HG03045 (cell line): Measurements from ENCODE around the gene TNFRSF17.
"Not testable (repeated sequence)": the region's sequence is repeated elsewhere in the genome, so short reads cannot be mapped to it uniquely, and the experiment has no call there.

Experiments
- ATAC-seq: cut with Tn5 transposase; IDR thresholded peaks from one replicate; pipeline ENCODE4 v1.9.1; 2021; ENCODE audit warnings: mild to moderate bottlenecking, moderate library complexity; ENCODE audit not compliant: unreplicated experiment

TNFRSF17 gene

DNA sequence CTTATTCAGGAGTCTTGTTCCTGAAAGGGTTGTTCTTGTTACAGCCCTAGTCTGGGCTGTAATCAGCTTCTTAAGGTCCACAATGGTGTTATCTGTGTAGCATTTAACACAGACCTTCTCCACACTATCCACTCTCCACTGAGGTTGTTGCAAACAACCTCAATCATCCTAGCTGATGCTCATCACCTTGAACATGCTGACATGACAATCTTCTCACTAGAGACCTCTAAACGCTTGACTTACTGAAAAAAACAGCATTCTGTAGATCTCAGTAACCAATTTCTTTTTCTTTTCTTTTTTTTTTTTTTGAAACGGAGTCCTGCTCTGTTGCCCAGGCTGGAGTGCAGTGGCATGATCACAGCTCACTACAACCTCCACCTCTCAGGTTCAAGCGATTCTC lies 3.6 kb downstream of the TNFRSF17 start:
- ATAC-seq, result no peak

DNA sequence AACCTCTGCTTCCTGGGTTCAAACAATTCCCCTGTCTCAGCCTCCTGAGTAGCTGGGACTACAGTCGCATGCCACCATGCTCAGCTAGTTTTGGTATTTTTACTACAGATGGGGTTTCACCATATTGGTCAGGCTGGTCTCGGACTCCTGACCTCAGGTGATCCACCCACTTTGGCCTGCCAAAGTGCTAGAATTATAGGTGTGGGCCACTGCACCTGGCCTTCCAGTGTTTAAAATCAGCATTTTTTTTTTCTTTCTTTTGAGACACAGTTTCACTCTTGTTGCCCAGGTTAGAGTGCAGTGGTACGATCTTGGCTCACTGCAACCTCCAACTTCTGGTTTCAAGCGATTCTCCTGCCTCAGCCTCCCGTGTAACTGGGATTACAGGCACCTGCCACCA lies 5.3 kb downstream of the TNFRSF17 start:
- not testable (repeated sequence) for ATAC-seq

DNA sequence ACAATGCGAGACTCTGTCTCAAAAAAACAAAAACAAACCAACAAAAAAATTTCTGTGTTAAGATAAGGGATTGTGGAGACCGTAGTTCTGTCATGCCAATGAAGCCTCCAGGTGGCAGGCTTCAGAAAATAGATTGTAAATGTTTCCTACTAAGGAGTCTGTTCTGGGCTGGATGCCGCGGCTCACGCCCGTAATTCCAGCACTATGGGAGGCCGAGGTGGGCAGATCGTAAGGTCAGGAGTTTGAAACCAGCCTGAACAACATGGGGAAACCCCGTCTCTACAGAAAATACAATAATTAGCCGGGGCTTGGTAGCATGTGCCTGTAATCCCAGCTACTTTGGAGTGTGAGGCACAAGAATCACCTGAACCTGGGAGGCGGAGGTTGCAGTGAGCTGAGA lies 7.1 kb downstream of the TNFRSF17 start:
- ATAC-seq, result no peak

DNA sequence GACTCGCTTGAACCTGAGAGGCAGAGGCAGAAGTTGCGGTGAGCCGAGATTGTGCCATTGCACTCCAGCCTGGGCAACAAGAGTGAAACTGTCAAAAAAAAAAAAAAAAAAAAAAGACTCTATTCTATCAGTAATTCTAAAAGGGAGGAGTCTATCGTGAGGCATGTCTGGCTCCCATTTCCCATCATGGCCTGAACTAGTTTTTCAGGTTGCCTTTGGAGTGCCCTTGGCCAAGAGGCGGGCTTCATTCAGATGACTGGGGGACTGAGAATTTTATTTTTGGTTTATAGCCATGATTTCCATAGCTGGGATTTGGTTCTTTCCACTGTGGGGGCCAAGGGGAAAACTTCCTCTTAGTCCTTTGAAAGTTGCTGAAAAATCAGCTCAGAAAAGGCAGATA lies 8.1 kb downstream of the TNFRSF17 start:
- no peak for ATAC-seq

DNA sequence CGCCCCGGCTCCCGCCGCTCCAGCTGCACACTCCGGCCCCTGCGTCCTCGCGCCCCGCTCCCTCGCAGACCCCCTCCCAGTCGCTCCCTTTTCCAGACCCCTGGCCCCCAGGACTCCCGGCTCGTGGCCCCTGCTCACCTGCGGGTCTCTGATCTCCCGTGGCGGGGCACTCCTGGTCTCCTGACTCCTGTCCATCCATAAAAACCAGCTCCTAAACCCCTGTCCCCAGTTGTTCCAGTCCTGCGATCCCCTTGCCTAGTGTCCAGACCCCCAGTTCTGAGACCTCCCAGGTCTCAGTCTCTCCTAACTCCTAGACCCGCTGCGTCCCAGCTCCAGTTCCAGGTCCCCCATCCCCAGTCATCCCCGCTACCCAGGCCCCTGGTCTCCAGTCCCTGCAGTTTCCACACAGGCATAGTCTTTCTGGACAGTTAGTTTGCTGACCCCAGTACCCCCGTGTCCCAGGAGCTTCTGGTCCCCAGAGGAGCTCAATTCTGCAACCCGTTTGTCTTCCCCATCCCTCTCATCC lies 11.9 kb downstream of the TNFRSF17 start:
- peak; percentile 14 for ATAC-seq

DNA sequence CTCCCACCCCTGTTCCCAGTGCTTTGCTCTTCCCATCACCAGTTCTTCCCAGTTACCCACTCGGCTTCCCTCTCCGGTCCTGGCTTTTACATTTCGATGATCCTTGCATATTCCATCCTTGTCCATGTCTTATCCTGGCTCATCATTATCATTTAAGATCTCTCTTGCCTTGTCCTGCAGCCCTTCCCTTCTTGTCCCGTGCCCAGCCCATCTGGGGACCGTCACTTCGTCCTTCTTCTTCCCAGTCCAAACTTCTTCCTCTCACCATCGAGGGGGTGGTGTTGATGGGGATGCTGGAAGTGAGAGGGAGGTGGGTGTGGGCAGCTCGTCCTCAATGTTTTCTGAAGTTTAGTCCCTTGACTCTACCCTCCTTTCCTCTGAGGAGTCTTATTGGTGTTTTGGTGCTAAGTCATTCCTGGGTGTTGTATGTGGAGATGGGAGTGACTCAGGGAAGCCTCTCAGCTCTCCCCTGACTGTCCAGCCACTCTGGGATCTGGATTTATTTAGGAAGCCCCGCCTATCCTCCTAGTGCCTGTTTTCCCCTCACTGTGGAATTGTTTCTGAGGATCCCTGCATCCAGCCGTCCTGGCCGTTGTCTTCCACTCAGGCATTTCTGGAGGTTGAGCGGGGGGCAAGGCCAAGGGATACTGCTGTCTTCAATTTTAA lies 12.5 kb downstream of the TNFRSF17 start:
- no peak for ATAC-seq

DNA sequence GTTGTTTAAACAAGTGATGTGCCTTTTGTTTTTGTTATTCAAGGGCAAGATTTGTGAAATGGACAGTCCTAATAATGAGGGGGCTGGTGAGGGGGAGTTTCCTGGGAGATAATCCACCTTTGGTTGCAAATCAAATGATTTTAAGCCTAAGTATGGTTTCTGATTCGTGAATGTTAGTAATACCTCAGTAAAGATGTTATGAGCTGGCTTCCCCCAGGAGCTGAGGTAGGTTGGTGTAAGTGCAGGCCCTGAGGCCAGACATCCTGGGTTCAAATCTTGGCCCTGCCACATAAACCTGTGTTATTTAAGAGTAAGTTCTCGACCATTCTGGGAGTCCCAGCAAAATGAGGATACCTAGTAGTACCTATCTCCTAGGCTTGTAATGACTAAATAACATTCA lies 13.1 kb downstream of the TNFRSF17 start:
- no peak for ATAC-seq

DNA sequence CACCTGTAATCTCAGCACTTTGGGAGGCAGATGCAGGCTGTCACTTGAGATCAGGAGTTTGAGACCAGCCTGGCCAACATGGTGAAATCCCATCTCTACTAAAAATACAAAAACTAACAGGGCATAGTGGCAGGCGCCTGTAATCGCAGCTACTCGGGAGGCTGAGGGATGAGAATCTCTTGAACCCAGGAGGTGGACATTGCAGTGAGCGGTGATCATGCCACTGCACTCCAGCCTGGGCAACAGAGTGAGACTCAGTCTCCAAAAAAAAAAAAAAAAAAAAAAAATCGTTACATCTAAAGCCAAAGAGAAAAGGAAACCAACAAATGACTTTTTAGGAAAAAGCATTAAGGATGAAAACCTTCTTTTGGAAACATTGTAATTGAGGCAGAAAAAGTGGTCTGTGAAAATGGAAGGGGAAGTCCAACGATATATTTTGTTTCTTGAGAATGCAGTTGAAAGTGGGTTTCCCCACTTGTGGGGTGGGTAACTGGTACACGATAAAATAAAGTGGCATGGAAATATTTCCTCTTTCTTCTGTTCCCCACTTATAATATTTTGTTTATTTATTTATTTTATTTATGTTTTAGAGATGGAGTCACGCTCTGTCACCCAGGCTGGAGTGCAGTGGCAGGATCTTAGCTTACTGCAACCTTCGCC lies 14.1 kb downstream of the TNFRSF17 start:
- no peak for ATAC-seq

DNA sequence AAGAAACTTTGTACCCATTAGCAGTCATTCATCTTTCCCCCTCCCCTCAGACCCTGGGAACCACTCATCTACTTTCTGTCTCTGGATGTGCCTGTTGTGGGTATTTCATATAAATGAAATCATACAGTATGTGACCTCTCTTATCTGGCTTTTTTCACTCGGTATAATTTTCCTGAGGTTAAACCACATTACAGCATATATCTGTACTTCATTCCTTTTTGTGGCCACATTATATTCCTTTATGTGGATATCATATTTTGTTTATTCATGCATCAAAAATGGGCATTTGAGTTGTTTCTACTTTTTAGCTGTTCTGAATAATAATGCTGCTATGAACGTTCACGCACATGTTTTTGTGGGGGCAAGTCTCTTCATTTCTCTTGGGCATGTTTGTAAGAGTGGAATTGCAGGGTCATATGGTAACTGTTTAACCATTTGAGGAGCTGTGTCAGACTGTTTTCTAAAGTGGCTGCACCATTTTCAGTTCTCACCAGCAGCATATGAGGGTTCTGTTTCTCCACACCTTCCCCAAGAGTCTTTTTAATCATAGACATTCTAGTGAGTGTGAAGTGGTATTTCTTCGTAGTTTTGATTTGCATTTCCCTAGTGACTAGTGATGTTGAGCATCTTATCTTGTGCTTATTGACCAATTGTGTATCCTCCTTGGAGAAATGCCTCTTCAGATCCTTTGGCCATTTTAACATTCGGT lies 15.3 kb downstream of the TNFRSF17 start:
- ATAC-seq, result no peak

DNA sequence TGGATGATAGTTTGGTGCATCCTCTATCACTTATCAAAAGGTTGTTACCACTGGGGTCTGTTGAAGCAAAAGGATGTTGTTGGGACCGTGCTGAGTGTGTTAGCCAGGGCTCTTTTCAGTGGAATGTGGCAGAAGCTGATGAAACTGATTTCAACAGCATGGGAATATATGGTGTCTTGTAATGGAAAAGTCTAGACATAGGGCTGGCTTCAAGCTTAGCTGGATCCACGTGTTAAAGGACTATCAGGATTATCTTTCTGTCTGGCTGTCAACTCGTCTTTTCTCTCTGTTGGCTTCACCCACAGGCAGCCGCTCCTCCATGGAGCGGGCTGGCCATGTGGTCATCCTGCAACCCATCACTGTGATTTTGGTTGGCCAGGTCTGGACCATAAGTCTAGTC lies 20.2 kb downstream of the TNFRSF17 start:
- no peak for ATAC-seq

DNA sequence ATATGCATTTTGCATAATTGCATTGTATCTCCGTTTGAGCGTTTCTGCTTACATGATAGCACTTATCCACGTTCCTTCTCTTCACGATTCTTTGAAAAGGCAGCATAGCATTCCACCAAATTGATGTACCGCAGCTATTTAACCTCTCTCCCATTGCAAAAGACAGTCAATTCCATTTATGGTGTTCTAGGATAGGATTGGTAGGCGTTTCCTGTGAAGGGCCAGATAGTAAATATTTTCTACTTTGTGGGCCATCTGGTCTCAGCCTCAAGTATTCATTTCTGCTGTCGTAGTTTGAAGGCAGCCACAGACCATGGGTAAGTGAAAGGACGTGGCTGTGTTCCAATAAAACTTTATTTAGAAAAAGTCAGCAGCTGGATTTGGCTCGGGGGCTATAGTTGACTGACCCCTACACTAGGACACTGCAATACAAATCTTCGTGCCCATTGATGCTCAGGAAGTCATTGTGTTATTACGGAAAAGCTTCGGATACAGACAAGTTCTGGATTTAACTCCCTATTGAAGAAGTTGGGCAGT lies 21.6 kb downstream of the TNFRSF17 start:
- no peak for ATAC-seq

DNA sequence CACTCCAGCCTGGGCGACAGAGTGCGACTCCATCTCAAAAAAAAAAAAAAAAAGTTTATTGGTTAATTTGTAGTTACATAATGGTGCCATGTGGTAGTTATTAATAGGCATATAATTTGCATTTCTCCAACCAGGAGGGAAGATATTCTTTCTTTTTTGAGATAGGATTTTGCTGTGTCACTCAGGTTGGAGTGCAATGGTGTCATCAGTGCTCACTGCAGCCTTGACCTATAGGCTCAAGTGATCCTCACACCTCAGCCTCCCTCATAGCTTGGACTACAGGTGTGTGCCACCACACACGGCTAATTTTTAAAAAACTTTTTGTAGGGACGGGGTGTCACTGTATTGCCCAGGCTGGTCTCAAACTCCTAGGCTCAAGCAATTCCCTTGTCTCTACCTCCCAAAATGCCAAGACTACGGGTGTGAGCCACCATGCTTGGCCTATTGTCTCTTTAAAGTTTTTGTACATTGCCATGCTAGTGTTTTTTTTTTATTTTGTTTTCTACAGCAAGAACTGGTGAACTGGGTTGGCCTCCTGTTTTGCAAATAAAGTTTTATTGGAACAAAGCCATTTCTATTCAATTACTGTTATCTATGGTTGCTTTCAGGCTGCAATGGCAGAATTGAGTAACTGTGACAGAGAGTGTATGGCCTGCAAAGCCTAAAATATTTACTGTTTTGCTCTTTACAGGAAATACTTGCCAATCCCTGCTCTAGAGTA lies 23.4 kb downstream of the TNFRSF17 start:
- ATAC-seq, result no peak

DNA sequence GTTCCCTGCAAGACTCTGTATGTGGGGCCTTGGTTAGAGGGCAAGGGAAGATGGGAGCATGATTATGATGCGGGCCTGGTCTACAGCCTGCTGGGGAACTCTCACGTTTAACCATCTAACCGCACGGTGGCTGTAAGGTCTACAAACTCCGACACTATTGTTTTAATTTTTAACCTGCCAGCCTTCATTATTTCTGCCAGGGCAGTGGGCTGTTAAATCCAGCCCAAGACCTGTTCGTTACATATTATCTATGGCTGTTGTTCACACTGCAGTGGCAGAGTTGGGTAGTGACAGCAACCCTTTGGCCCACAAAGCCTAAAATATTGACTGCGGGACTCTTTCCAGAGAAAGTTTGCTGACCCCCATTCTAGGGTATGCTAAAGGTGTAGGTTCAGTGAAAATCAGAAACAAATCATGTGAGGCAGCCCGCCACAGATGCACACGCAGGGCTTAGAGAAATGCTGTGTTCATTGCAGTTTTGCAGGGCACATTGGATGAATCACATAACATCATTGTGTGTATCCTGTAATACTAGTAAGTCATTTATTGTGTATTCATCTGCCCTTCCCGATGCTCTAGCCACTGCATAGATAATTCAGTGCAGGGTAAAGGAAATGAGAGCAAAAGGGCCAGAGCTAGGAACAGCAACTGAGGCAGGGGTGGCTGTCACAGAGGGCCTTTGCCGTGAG lies 25.8 kb downstream of the TNFRSF17 start:
- no peak for ATAC-seq

DNA sequence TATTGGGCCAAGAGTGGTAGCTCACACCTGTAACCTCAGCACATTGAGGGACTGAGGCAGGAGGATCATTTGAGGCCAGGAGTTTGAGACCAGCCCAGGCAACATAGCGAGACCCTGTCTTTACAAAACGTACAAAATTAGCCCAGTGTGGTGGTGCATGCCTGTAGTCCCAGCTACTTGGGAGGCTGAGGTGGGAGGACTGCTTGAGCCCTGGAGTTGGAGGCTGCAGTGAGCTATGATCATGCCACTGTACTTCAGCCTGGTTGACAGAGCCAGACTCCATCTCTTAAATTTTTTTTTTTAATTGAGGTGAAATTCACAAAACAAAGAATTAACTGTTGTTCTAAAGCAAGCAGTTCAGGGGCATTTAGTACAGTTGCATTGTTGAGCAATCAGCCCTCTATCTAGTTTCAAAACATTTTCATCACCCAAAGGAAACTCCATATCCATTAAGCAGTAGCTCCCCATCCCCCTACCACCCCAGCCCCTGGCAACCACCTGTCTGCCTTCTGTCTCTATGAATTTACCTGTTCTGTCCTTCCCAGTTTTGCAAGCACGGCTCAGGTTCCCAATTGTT lies 27.1 kb downstream of the TNFRSF17 start:
- ATAC-seq, result no peak

DNA sequence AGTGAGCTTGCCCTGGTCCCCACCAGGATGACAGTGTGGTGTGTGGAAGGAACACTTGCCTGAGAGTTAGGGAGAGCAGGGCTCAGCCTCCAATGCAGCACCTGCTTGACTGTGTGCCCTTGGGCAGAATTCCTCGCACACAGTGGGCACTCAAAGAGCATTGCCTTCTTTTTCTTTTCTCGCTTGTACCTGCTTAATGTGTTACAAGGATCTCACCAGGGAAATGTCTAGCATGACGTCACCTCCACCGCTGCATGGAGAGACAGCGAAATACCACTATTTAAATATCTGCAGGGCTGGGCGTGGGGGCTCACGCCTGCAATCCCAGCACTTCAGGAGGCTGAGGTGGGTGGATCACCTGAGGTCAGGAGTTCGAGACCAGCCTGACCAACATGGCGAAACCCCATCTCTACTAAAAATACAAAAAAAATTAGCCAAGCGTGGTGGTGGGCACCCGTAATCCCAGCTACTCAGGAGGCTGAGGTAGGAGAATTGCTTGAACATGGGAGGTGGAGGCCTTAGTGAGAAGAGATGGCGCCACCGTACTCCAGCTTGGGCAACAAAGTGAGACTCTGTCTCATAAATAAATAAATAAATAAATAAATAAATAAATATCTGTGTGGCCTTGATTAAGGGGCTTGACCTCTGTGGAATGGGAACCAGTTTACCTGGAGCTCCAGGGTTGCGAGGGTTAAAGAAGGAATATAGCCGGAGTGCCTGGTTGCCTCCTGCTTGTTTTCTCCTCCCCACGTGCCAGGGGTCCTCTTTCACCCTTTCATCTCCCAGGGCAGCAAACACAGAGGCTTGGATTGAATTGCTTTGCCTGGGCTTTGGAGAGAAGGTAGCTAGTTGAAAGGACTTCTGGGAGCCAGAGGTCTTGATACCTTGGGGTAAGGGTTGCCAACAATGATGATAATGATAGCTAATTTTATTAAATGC lies 27.8 kb downstream of the TNFRSF17 start:
- no peak for ATAC-seq

DNA sequence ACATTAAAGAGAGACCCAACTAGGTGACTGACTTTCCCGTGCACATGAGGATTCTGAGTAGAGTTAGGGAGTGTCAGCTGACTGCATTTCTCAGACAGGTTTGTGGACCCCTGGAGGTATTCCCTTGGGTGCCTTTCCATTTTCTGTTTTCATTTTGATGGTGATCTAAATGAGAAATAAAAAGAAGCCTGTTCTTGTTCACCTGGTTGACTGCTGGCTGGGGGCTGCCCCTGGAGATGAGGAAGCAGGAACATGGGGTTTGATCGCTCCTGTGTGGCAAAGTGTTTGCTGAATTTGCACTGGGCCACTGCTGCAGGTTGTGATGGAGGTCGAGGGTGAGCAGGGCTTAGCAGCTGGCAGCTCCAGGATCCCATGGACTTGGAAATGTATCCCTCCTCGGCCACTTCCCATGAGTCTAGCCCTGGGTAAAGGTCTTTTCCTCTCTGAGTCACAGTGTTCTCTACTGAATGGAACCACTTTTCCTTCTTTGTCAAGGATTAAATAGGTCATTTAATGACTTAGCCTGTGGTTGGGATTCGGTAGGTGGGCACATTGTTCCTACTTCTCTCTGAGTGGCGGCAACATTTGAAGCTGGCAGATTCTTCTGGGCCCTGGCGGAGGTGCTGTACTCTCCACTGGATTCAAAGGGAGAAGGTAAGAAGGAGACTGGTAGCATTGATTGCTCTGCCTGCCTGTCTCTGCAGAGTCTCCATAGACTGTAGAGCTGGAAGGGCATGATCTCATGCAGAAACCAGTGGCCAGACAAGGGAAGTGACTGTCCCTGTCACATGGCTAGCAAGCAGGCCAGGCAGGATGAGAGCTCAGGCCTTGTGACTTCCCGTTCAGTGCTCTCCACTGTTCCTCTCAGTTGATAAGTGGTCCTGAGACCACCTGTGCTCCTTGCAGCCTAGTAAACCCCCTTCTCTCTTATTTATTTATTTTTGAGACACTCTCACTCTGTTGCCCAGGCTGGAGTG lies 29.4 kb downstream of the TNFRSF17 start:
- no peak for ATAC-seq

DNA sequence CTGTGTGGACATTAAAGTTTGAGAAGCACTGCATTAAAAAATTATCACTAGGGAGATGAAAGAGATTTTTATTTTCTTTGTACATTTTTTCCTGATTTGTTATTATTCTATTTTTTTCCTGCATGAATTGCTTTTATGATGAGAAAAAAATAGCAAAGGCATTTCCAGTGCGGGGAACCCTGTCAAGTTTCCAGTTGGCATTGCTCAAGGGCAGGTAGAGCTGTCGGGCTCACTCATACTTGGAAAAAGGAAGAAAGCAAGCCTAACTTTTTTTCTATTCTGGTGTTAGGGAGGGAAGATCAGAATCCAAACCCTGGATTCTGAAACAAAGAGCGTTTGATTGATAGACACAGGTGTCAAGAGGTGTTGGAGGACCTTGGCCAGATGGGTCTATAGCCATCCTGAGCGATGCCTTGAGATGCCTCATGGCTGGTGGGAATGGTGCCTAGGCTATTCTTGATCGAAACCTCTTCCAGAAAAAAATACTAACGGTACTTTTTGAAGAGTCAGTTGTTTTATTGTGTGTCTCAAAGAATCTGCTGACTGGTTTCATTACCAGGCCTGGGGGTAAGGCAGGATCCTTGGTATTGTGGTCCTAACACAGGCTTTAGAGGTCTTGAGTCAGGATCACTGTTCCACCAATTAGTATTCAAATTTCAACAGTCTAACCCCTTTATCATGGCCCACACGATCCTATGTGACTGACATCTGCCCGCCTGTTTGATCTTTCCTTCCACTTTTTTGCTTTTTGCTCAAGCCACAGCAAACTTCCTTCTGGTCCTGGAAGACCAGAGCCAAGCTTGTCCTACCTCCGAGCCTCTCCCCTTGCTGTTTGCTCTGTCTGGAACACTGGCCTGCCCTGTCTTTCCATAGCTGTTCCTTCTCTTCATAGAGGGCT lies 31.7 kb downstream of the TNFRSF17 start:
- no peak for ATAC-seq
